Smooth muscle cell (in vitro differentiated cells): ENCODE measurements around the gene ZNF555. TPM values are rescaled to one million over a fixed set of nuclear protein-coding genes. Genes with fewer than 3 reads are reported as not detected.

Experiments
- DNase-seq: peaks from one replicate; lab custom pipeline; 2025; ENCODE audit not compliant: unreplicated experiment; lab: John Stamatoyannopoulos, UW
- H2AFZ ChIP-seq: fragments of 200-600 bp; sonication (generic); 2 replicates; pipeline ENCODE4 v1.6.0; 2016; ENCODE audit warnings: antibody characterized with exemption, low read depth, mild to moderate bottlenecking
- H3F3A ChIP-seq: fragments of 200-600 bp; sonication (generic); 2 replicates; pipeline ENCODE4 v1.6.0; 2017; ENCODE audit warnings: antibody characterized with exemption, low read depth
- H3K27ac ChIP-seq: fragments of 200-600 bp; sonication (generic); 2 replicates; pipeline ENCODE4 v1.5.1; 2016; ENCODE audit warnings: low read depth, mild to moderate bottlenecking
- H3K27me3 ChIP-seq: fragments of 200-600 bp; sonication (generic); 2 replicates; pipeline ENCODE4 v1.6.1; 2016; ENCODE audit warnings: low read depth, mild to moderate bottlenecking
- H3K36me3 ChIP-seq: fragments of 200-600 bp; sonication (generic); 2 replicates; pipeline ENCODE4 v1.5.1; 2016; ENCODE audit warnings: low read depth
- H3K4me1 ChIP-seq: fragments of 200-600 bp; sonication (generic); 2 replicates; pipeline ENCODE4 v1.5.1; 2016; ENCODE audit warnings: low read depth
- H3K4me2 ChIP-seq: fragments of 200-600 bp; sonication (generic); 2 replicates; pipeline ENCODE4 v1.6.0; 2016; ENCODE audit warnings: mild to moderate bottlenecking
- H3K4me3 ChIP-seq: fragments of 200-600 bp; sonication (generic); 2 replicates; pipeline ENCODE4 v1.5.1; 2016; ENCODE audit warnings: mild to moderate bottlenecking
- H3K79me2 ChIP-seq: fragments of 200-600 bp; sonication (generic); 2 replicates; pipeline ENCODE4 v1.6.0; 2016; ENCODE audit warnings: low read depth, mild to moderate bottlenecking
- H3K9ac ChIP-seq: fragments of 200-600 bp; sonication (generic); 2 replicates; pipeline ENCODE4 v1.6.0; 2016; ENCODE audit warnings: low read depth
- H3K9me3 ChIP-seq: fragments of 200-600 bp; sonication (generic); replicated peaks from 2 replicates; pipeline ENCODE4 v1.5.1; 2016; ENCODE audit warnings: low read depth
- H4K20me1 ChIP-seq: fragments of 200-600 bp; sonication (generic); 2 replicates; pipeline ENCODE4 v1.6.0; 2016; ENCODE audit warnings: low read depth
- CTCF ChIP-seq: fragments of 200-600 bp; sonication (generic); IDR thresholded peaks from 2 replicates; pipeline ENCODE4 v1.5.1; 2017; ENCODE audit warnings: borderline replicate concordance, mild to moderate bottlenecking, antibody characterized with exemption; ENCODE audit not compliant: insufficient read depth, poor library complexity, severe bottlenecking
- WGBS: methylation state at CpG from one replicate; pipeline ENCODE4 v1.1.7; 2016; ENCODE audit warnings: low lambda C conversion rate; 5-methylcytosine and 5-hydroxymethylcytosine counted together
- polyA plus RNA-seq: library from polyadenylated mRNA; unstranded; fragments of >200 nt; fragmentation: Nextera tagmentation; extraction: Ambion mirVana; gene quantifications from 2 replicates; pipeline ENCODE4 v1.2.1, GENCODE V29; 2016
- total RNA-seq: library from RNA; depleted of rRNA; stranded (reverse); fragments of >200 nt; gene quantifications from 2 replicates; pipeline ENCODE4 v1.2.3, GENCODE V29; 2014

The ZNF555 gene
- total and polyA plus RNA-seq, 2 experiments from 2014 or later: 3.2 to 4.9 TPM

GRCh38 chr19:2854849-2855248, 13.6 kb downstream of the ZNF555 start:
- Histone ChIP-seq H3K27ac (no peak overlapping the region), H3K27me3 (no peaks in the 10 kb centered on the region), H3K4me2 (no peak overlapping the region), H2AFZ (no peak overlapping the region), H3K4me3 (no peak overlapping the region), H3K9ac (no peak overlapping the region), H4K20me1 (no peaks in the 10 kb centered on the region), H3F3A (peaks cover 16% of the 10 kb centered on the region), H3K9me3 (peaks cover 77% of the 10 kb centered on the region), H3K36me3 (peaks cover 61% of the 10 kb centered on the region), H3K4me1 (no peaks in the 10 kb centered on the region), H3K79me2 (no peaks in the 10 kb centered on the region)
- TF ChIP-seq CTCF: no peak
- 99% methylated on average over 3 of the region's 3 CpGs for WGBS
- DNase-seq: no peak

- Histone ChIP-seq H3K4me2 (no peak overlapping the region), H3K36me3 (peaks cover 44% of the 10 kb centered on the region), H4K20me1 (no peaks in the 10 kb centered on the region), H3K9ac (no peak overlapping the region), H3K4me1 (no peaks in the 10 kb centered on the region), H3K27ac (no peak overlapping the region), H2AFZ (no peak overlapping the region), H3K4me3 (no peak overlapping the region), H3K27me3 (no peaks in the 10 kb centered on the region), H3K79me2 (no peaks in the 10 kb centered on the region), H3K9me3 (peaks cover 60% of the 10 kb centered on the region), H3F3A (peaks cover 14% of the 10 kb centered on the region)
- TF ChIP-seq CTCF: no peak
- 97% methylated on average over 5 of the region's 5 CpGs for WGBS
- DNase-seq: no peak
These were observed 15.3 kb downstream of the ZNF555 start for GRCh38 chr19:2856457-2857050.

GRCh38 chr19:2858864-2859263, 17.6 kb downstream of the ZNF555 start:
- H3K27ac ChIP-seq: no peak overlapping the region
- H4K20me1 ChIP-seq: no peaks in the 10 kb centered on the region
- peaks cover 21% of the 10 kb centered on the region for H3K36me3 ChIP-seq
- WGBS: 95% methylated on average over 27 of the region's 27 CpGs
- DNase-seq: no peak
- no peaks in the 10 kb centered on the region for H3F3A ChIP-seq
- no peak for TF ChIP-seq CTCF
- no peaks in the 10 kb centered on the region for H3K27me3 ChIP-seq
- H3K4me1 ChIP-seq: no peaks in the 10 kb centered on the region
- no peak overlapping the region for H2AFZ ChIP-seq
- no peak overlapping the region for H3K9ac ChIP-seq
- no peaks in the 10 kb centered on the region for H3K79me2 ChIP-seq
- H3K9me3 ChIP-seq: peaks cover 37% of the 10 kb centered on the region
- no peak overlapping the region for H3K4me3 ChIP-seq
- H3K4me2 ChIP-seq: no peak overlapping the region

GRCh38 chr19:2863816-2864215, 22.5 kb downstream of the ZNF555 start:
- Histone ChIP-seq H3K4me2 (no peak overlapping the region), H3K4me1 (no peaks in the 10 kb centered on the region), H4K20me1 (no peaks in the 10 kb centered on the region), H3K9me3 (no peaks in the 10 kb centered on the region), H2AFZ (no peak overlapping the region), H3K36me3 (no peaks in the 10 kb centered on the region), H3F3A (no peaks in the 10 kb centered on the region), H3K4me3 (no peak overlapping the region), H3K27me3 (no peaks in the 10 kb centered on the region), H3K27ac (no peak overlapping the region), H3K79me2 (no peaks in the 10 kb centered on the region), H3K9ac (no peak overlapping the region)
- TF ChIP-seq CTCF: no peak
- 89% methylated on average over 10 of the region's 10 CpGs for WGBS
- DNase-seq: no peak
